ENCODE data around the gene SLC11A2.

The SLC11A2 gene

DNA sequence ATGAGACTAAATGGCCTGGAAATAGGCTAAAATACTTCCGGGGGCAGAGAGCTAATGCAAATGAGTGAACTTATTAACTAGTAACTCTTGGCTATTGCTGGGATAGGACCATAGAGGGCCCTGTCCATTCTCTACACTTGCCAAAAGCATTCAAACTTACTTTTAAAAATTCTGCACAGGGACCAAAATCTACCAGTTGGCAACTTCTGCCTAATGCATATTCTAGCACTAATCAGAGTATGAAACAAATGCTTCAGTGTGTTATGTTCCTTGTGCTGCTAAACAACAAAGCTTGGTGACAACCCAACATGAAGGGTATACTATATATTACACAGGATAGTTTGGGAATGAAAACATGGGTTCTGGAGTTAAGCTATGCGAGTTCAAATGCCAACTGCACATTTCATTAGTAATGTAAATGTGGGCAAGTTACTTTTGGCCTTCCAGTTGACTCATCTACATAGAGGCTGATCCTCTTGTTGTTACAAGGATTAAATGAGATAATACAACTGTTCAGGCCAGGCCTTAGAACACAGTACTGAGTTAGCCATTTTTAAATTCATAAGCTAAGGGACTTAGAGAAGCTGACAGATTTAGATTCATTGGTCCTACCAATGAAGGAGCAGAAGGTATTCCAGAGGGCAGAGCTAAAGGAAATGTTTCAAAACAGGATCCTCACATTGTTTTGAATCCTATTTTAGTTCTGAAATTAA, 41.4 kb downstream of the SLC11A2 start:
- TF ChIP-seq, protein P1, sequence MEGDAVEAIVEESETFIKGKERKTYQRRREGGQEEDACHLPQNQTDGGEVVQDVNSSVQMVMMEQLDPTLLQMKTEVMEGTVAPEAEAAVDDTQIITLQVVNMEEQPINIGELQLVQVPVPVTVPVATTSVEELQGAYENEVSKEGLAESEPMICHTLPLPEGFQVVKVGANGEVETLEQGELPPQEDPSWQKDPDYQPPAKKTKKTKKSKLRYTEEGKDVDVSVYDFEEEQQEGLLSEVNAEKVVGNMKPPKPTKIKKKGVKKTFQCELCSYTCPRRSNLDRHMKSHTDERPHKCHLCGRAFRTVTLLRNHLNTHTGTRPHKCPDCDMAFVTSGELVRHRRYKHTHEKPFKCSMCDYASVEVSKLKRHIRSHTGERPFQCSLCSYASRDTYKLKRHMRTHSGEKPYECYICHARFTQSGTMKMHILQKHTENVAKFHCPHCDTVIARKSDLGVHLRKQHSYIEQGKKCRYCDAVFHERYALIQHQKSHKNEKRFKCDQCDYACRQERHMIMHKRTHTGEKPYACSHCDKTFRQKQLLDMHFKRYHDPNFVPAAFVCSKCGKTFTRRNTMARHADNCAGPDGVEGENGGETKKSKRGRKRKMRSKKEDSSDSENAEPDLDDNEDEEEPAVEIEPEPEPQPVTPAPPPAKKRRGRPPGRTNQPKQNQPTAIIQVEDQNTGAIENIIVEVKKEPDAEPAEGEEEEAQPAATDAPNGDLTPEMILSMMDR (IDR thresholded peaks at IDR 0.05; ENCODE audit: low read depth, low read length): no peak
- DNase-seq (ENCODE audit: extremely low read depth, low read depth): no peak

DNA sequence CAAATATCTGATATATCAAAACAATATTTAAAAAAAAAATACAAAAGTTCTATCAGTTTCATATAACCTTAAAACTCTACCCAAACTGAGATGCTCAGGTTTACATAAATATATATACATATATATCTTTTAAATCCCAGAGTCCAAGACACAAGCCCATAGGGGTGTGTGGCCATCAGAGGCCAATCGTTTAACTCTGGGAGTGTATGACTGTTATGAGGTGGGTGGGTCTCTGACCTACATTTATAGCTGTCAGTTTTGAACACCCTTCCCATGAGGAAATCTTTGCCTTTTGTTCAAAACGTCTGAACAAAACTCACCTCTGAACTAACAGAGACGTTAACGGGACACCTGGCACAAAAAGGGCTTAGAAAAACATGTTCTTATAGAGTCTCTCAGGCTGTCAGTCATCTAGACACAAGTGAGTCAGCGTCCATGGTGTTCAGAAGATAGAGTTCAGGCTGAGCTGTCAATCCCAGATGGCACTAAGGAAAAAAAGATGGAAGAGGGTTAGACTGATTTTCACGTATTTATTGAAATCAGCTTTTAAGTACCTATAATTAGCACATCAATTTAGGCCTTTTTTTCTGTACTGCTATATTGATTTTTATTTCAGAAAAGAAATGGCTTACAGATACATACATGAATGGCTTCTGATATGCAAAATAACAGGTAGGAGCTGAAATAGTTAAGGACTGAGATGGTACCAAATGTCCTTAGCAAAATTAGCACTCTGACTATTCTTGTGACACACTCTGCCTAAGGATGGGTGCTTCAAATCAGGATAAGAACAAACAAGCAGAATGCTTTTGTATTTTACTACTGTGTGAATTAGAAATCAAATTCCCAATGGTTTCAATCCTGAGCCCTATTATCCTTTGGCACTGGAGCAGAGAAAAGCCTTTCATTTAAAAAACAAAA, 44.6 kb downstream of the SLC11A2 start:
- DNase-seq (ENCODE audit: extremely low read depth, low read depth): no peak
- TF ChIP-seq, protein P1 (IDR thresholded peaks at IDR 0.05; ENCODE audit: low read depth, low read length): no peak

DNA sequence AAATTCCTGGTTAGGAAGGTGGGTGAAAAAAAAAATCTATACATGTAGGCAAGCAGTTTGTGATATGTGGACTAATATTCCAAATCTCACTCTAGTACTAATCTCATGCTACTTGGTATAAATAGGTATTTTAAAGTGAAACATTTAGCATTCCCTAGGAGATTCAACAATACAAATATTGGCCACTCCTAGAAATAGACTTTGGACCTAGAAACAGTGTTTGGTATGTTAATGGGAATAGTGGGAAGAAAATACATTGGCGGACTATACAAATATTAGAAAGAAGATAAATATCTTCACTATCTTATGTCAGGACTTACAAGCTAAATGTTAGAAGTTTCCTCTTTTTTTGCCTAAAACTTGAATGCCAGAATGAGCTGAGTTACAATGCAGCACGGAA, 45.6 kb downstream of the SLC11A2 start:
- TF ChIP-seq, protein P1 (IDR thresholded peaks at IDR 0.05; ENCODE audit: low read depth, low read length): no peak
- DNase-seq (ENCODE audit: extremely low read depth, low read depth): no peak

DNA sequence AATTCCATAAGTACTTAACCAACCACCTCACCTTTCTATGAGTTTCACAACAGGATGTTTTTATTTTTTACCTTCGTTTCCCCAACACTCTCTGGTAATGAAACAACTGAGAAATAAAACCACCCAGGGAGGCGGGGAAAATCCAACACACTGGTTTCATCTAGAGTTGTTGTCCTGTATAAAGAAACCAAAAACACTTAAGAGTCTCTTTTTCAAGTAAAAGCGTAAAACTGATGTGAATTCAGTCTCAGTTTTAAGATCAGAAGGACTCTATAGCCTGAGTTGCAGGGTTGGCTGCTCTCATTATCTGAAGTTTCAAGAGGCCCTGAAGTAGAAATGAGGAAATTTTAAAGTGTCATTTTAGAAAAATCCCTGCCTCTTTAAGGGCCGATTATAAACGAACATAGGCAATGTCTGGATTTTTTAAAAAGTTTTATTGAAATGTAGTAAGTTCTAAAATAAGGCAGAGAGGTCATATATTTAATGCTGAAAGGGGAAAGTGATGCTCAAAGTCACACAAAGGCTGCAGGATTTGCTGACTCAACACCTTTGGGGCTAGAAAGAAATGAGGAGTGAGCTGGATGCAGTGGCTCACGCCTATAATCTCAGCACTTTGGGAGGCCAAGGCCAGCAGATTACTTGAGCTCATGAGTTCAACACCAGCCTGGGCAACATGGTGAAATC, 46.7 kb downstream of the SLC11A2 start:
- DNase-seq (ENCODE audit: extremely low read depth, low read depth): no peak
- TF ChIP-seq, protein P1 (IDR thresholded peaks at IDR 0.05; ENCODE audit: low read depth, low read length): no peak

DNA sequence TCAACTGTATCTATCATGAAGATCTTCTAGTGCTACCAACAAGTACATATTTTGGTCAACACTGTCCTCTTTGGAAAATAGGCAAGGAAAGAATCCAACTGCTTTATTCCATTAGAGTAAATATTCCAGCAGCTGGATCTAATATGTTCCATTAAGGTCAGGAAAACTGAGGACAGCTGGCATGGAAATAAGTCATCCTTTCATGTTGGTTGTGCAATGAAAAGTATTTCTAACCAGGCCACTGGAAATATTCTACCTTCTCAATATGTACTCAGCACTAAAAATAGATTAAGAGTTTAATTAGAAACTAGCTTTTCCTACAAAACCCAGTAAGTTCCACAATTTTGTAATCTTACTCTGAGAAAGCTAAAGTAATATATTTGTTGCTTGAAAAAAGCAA, 54.2 kb downstream of the SLC11A2 start:
- TF ChIP-seq, protein P1 (IDR thresholded peaks at IDR 0.05; ENCODE audit: low read depth, low read length): no peak
- DNase-seq (ENCODE audit: extremely low read depth, low read depth): peak; percentile 56

DNA sequence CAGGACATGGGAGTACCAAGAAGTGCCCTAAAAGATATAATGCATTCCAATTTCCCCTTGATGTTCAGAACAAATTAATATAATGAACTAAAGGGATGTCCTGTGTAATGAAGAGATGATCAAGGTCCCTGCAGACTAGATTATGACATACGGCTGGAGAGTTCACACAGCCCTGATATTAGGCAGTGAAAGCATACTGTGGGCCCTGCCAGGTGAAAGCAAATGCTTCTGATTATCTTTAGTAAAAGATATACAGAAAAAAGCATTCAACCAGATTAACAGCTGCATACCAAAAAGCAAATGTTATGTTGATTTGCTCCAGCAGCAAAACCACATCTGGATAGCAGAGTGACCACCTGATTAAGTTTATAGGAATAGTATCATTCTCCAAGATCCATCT, 61.8 kb downstream of the SLC11A2 start:
- TF ChIP-seq, protein P1 (IDR thresholded peaks at IDR 0.05; ENCODE audit: low read depth, low read length): no peak
- DNase-seq (ENCODE audit: extremely low read depth, low read depth): no peak
